ENCODE measurements around the gene CACNA1S. TPM values are rescaled to one million over a fixed set of nuclear protein-coding genes. Genes with fewer than 3 reads are reported as not detected.

CACNA1S gene
- total RNA-seq, 1 donor from 2014 or later, result 0.11 TPM

- peaks cover 6% of the 10 kb centered on the region for H3K27me3 Mint-ChIP-seq (ENCODE audit: insufficient read depth, low read depth)
- H3K27me3 ChIP-seq, result peaks cover 32% of the 10 kb centered on the region
- no peaks in the 10 kb centered on the region for H3K36me3 Mint-ChIP-seq
- H3K27ac ChIP-seq, result no peak overlapping the region
- no peak for DNase-seq (ENCODE audit: low spot score)
- no peak overlapping the region for H3K4me3 ChIP-seq
- H3K9me3 Mint-ChIP-seq, result no peaks in the 10 kb centered on the region
- H2AFZ ChIP-seq (replicated peaks), result no peak overlapping the region
- no peaks in the 10 kb centered on the region for H3K79me2 ChIP-seq (ENCODE audit: low read depth)
- peaks cover 60% of the 10 kb centered on the region for H3K4me1 Mint-ChIP-seq
- H3K4me3 Mint-ChIP-seq, result no peak overlapping the region
- TF ChIP-seq CTCF (IDR thresholded peaks at IDR 0.05), result no peak
- TF ChIP-seq EZH2phosphoT487 (IDR thresholded peaks at IDR 0.05), result no peak
- TF ChIP-seq EZH2 (IDR thresholded peaks at IDR 0.05), result no peak
- peaks cover 21% of the 10 kb centered on the region for H3K4me1 ChIP-seq
- H3K27ac Mint-ChIP-seq, result peak overlapping the region; percentile 92
- H3K4me2 ChIP-seq, result no peak overlapping the region
- no peaks in the 10 kb centered on the region for H3K36me3 ChIP-seq
- no peak overlapping the region for H3K9ac ChIP-seq
- H4K20me1 ChIP-seq (ENCODE audit: low read depth), result no peaks in the 10 kb centered on the region
- no peaks in the 10 kb centered on the region for H3F3A ChIP-seq (ENCODE audit: low read depth)
- H3K9me3 ChIP-seq (ENCODE audit: low read depth), result no peaks in the 10 kb centered on the region
These were observed 554 bp downstream of the CACNA1S start for GRCh38 chr1:201111672-201112071.

- H3K9me3 Mint-ChIP-seq, result no peaks in the 10 kb centered on the region
- H3K4me1 Mint-ChIP-seq, result peaks cover 65% of the 10 kb centered on the region
- Histone ChIP-seq H3K9me3 (ENCODE audit: low read depth) (no peaks in the 10 kb centered on the region), H3F3A (ENCODE audit: low read depth) (no peaks in the 10 kb centered on the region), H3K4me2 (no peak overlapping the region), H3K4me1 (peaks cover 21% of the 10 kb centered on the region), H3K79me2 (ENCODE audit: low read depth) (no peaks in the 10 kb centered on the region), H3K9ac (no peak overlapping the region), H4K20me1 (ENCODE audit: low read depth) (no peaks in the 10 kb centered on the region), H3K27ac (no peak overlapping the region), H3K4me3 (no peak overlapping the region), H3K36me3 (no peaks in the 10 kb centered on the region), H2AFZ (replicated peaks) (no peak overlapping the region), H3K27me3 (peaks cover 27% of the 10 kb centered on the region)
- no peak for DNase-seq (ENCODE audit: low spot score)
- peaks cover 5% of the 10 kb centered on the region for H3K27me3 Mint-ChIP-seq (ENCODE audit: insufficient read depth, low read depth)
- peak overlapping the region; percentile 61 for H3K27ac Mint-ChIP-seq
- H3K36me3 Mint-ChIP-seq, result no peaks in the 10 kb centered on the region
- no peak for TF ChIP-seq EZH2 (IDR thresholded peaks at IDR 0.05)
- no peak for TF ChIP-seq CTCF (IDR thresholded peaks at IDR 0.05)
- no peak for TF ChIP-seq EZH2phosphoT487 (IDR thresholded peaks at IDR 0.05)
- H3K4me3 Mint-ChIP-seq, result no peak overlapping the region
These were observed 1.1 kb downstream of the CACNA1S start for GRCh38 chr1:201111156-201111555.

- TF ChIP-seq EZH2 (IDR thresholded peaks at IDR 0.05), result no peak
- no peak for TF ChIP-seq EZH2phosphoT487 (IDR thresholded peaks at IDR 0.05)
- TF ChIP-seq CTCF (IDR thresholded peaks at IDR 0.05), result no peak
- Histone ChIP-seq H3K9me3 (ENCODE audit: low read depth) (no peaks in the 10 kb centered on the region), H3K4me1 (peaks cover 21% of the 10 kb centered on the region), H3K79me2 (ENCODE audit: low read depth) (no peaks in the 10 kb centered on the region), H3K27me3 (peaks cover 22% of the 10 kb centered on the region), H3K4me3 (no peak overlapping the region), H2AFZ (replicated peaks) (no peak overlapping the region), H3K4me2 (no peak overlapping the region), H3K36me3 (no peaks in the 10 kb centered on the region), H3K9ac (no peak overlapping the region), H3F3A (ENCODE audit: low read depth) (no peaks in the 10 kb centered on the region), H4K20me1 (ENCODE audit: low read depth) (no peaks in the 10 kb centered on the region), H3K27ac (no peak overlapping the region)
- Mint-ChIP-seq H3K9me3 (no peaks in the 10 kb centered on the region), H3K4me1 (peaks cover 64% of the 10 kb centered on the region), H3K36me3 (no peaks in the 10 kb centered on the region), H3K27ac (peak overlapping the region; percentile 61), H3K27me3 (ENCODE audit: insufficient read depth, low read depth) (peaks cover 2% of the 10 kb centered on the region), H3K4me3 (no peak overlapping the region)
- no peak for DNase-seq (ENCODE audit: low spot score)
These were observed 1.6 kb downstream of the CACNA1S start for GRCh38 chr1:201110616-201111015.

Data from neural progenitor cell (in vitro differentiated cells).